Mesothelial cell of epicardium (in vitro differentiated cells): ENCODE data around the gene HNRNPH1. TPM values are rescaled to one million over a fixed set of nuclear protein-coding genes. Genes with fewer than 3 reads are reported as not detected.

Source experiments
- DNase-seq, 2 experiments: peaks; one replicate each; pipeline ENCODE4 v3.0.0; 2021; ENCODE audit warnings: low spot score in 2 of 2; ENCODE audit not compliant: unreplicated experiment in 2 of 2
- H3K27ac Mint-ChIP-seq: 2 replicates; pipeline ENCODE4 v1.8.0; 2021; ENCODE audit warnings: mixed read lengths
- H3K27me3 Mint-ChIP-seq: 2 replicates; pipeline ENCODE4 v1.8.0; 2021; ENCODE audit warnings: low read depth, mixed read lengths
- H3K36me3 Mint-ChIP-seq: 2 replicates; pipeline ENCODE4 v1.8.0; 2021; ENCODE audit warnings: mixed read lengths
- H3K4me1 Mint-ChIP-seq: 2 replicates; pipeline ENCODE4 v1.8.0; 2021; ENCODE audit warnings: mixed read lengths
- H3K4me3 Mint-ChIP-seq: 2 replicates; pipeline ENCODE4 v1.8.0; 2021; ENCODE audit warnings: mild to moderate bottlenecking, moderate library complexity, mixed read lengths
- H3K9me3 Mint-ChIP-seq: 2 replicates; pipeline ENCODE4 v1.8.0; 2021; ENCODE audit warnings: mixed read lengths
- CTCF ChIP-seq: fragments of 200-600 bp; sonication (generic); IDR thresholded peaks from one replicate; pipeline ENCODE4 v1.5.0; 2021; ENCODE audit warnings: antibody characterized with exemption; ENCODE audit not compliant: unreplicated experiment
- total RNA-seq: library from RNA; stranded (reverse); gene quantifications from 3 replicates; pipeline ENCODE4 v1.2.1, GENCODE V29; 2021

HNRNPH1 gene
- total RNA-seq, 1 donor from 2014 or later, result 1,105 TPM

- no peak overlapping the region for H3K4me3 Mint-ChIP-seq
These were observed 24.4 kb downstream of the HNRNPH1 start for GRCh38 chr5:179599100-179599499.

GRCh38 chr5:179596421-179596820 is 27.1 kb downstream of the HNRNPH1 start:
- no peak for TF ChIP-seq CTCF
- DNase-seq, result no peak
- no peak overlapping the region for H3K27ac Mint-ChIP-seq
- H3K36me3 Mint-ChIP-seq, result peaks cover 45% of the 10 kb centered on the region
- H3K4me1 Mint-ChIP-seq, result no peaks in the 10 kb centered on the region
- H3K9me3 Mint-ChIP-seq, result no peaks in the 10 kb centered on the region
- no peak overlapping the region for H3K4me3 Mint-ChIP-seq
- no peaks in the 10 kb centered on the region for H3K27me3 Mint-ChIP-seq

More at GRCh38 chr5:179599100-179599499, 24.4 kb downstream of the HNRNPH1 start:
- H3K9me3 Mint-ChIP-seq, result no peaks in the 10 kb centered on the region
- H3K27ac Mint-ChIP-seq, result no peak overlapping the region
- no peaks in the 10 kb centered on the region for H3K27me3 Mint-ChIP-seq
- peaks cover 35% of the 10 kb centered on the region for H3K36me3 Mint-ChIP-seq
- no peak for DNase-seq
- H3K4me1 Mint-ChIP-seq, result no peaks in the 10 kb centered on the region
- no peak for TF ChIP-seq CTCF

- no peak for DNase-seq
- no peaks in the 10 kb centered on the region for H3K9me3 Mint-ChIP-seq
- no peaks in the 10 kb centered on the region for H3K27me3 Mint-ChIP-seq
- TF ChIP-seq CTCF, result no peak
- H3K4me3 Mint-ChIP-seq, result no peak overlapping the region
- H3K36me3 Mint-ChIP-seq, result peaks cover 47% of the 10 kb centered on the region
- H3K4me1 Mint-ChIP-seq, result no peaks in the 10 kb centered on the region
- H3K27ac Mint-ChIP-seq, result no peak overlapping the region
These were observed 27.6 kb downstream of the HNRNPH1 start for GRCh38 chr5:179595916-179596315.

- Mint-ChIP-seq H3K4me1 (no peaks in the 10 kb centered on the region), H3K27ac (no peak overlapping the region), H3K4me3 (no peak overlapping the region), H3K27me3 (no peaks in the 10 kb centered on the region), H3K36me3 (peaks cover 37% of the 10 kb centered on the region), H3K9me3 (no peaks in the 10 kb centered on the region)
- no peak for TF ChIP-seq CTCF
- no peak for DNase-seq
These were observed 35.3 kb downstream of the HNRNPH1 start for GRCh38 chr5:179588166-179588565.

- Mint-ChIP-seq H3K4me3 (no peak overlapping the region), H3K9me3 (no peaks in the 10 kb centered on the region), H3K4me1 (no peaks in the 10 kb centered on the region), H3K27ac (no peak overlapping the region), H3K27me3 (no peaks in the 10 kb centered on the region), H3K36me3 (peaks cover 29% of the 10 kb centered on the region)
- no peak for TF ChIP-seq CTCF
- no peak for DNase-seq
These were observed 37.5 kb downstream of the HNRNPH1 start for GRCh38 chr5:179585941-179586401.
